Loucy (cell line): ENCODE results near the gene ZNF771.
A peak's percentile ranks its signal among the peaks of the same experiment; 100 is the strongest.

ENCODE experiments used
- H2AFZ ChIP-seq: fragments of 200-600 bp; sonication (generic); 2 replicates; pipeline ENCODE4 v1.6.0; 2016; ENCODE audit warnings: antibody characterized with exemption, mild to moderate bottlenecking, low read length, moderate library complexity
- H3F3A ChIP-seq: fragments of 200-600 bp; 2 replicates; pipeline ENCODE4 v1.6.0; 2016; ENCODE audit warnings: antibody characterized with exemption, low read depth, mild to moderate bottlenecking
- H3K27me3 ChIP-seq: fragments of 200-600 bp; sonication (generic); 2 replicates; pipeline ENCODE4 v1.6.1; 2014; ENCODE audit warnings: low read length, mild to moderate bottlenecking; ENCODE audit not compliant: insufficient read depth, poor library complexity, severe bottlenecking
- H3K36me3 ChIP-seq: fragments of 200-600 bp; sonication (generic); 2 replicates; pipeline ENCODE4 v1.6.1; 2016; ENCODE audit warnings: low read length; ENCODE audit not compliant: insufficient read depth
- H3K4me1 ChIP-seq: fragments of 200-600 bp; sonication (generic); 2 replicates; pipeline ENCODE4 v1.5.1; 2014; ENCODE audit warnings: low read length, mild to moderate bottlenecking; ENCODE audit not compliant: insufficient read depth, poor library complexity, severe bottlenecking
- H3K4me2 ChIP-seq: fragments of 200-600 bp; sonication (generic); 2 replicates; pipeline ENCODE4 v1.6.0; 2014; ENCODE audit warnings: antibody characterized with exemption, low read length, low read depth, mild to moderate bottlenecking; ENCODE audit not compliant: poor library complexity, severe bottlenecking
- H3K4me3 ChIP-seq: fragments of 200-600 bp; sonication (generic); 2 replicates; pipeline ENCODE4 v1.5.1; 2014; ENCODE audit warnings: low read length, mild to moderate bottlenecking, mixed read lengths; ENCODE audit not compliant: poor library complexity, severe bottlenecking
- H3K79me2 ChIP-seq: fragments of 200-600 bp; sonication (generic); 2 replicates; pipeline ENCODE4 v1.6.1; 2014; ENCODE audit warnings: low read length; ENCODE audit not compliant: insufficient read depth
- H3K9ac ChIP-seq: fragments of 200-600 bp; sonication (generic); 2 replicates; pipeline ENCODE4 v1.6.0; 2014; ENCODE audit warnings: mild to moderate bottlenecking, low read depth, low read length, moderate library complexity; ENCODE audit not compliant: poor library complexity, severe bottlenecking
- H3K9me2 ChIP-seq: fragments of 200-600 bp; sonication (generic); replicated peaks from 2 replicates; pipeline ENCODE4 v1.6.1; 2016; ENCODE audit warnings: low read depth, low read length, mixed read lengths
- H3K9me3 ChIP-seq: fragments of 200-600 bp; sonication (generic); 2 replicates; pipeline ENCODE4 v1.6.1; 2014; ENCODE audit warnings: mild to moderate bottlenecking, antibody characterized with exemption, low read length, low read depth; ENCODE audit not compliant: insufficient read depth
- H4K20me1 ChIP-seq: fragments of 200-600 bp; sonication (generic); 2 replicates; pipeline ENCODE4 v1.6.0; 2014; ENCODE audit warnings: antibody characterized with exemption, low read length, mild to moderate bottlenecking; ENCODE audit not compliant: insufficient read depth, poor library complexity, severe bottlenecking
- EZH2phosphoT487 ChIP-seq: fragments of 200-600 bp; IDR thresholded peaks from 2 replicates; pipeline ENCODE4 v1.6.1; 2018; ENCODE audit warnings: antibody characterized with exemption, mild to moderate bottlenecking, moderate library complexity, borderline replicate concordance
- TF ChIP-seq, protein P1 (sequence below): fragments of 200-600 bp; sonication (generic); conservative IDR thresholded peaks from 2 replicates; pipeline ENCODE4 v1.5.1; 2014; ENCODE audit warnings: mild to moderate bottlenecking, antibody characterized with exemption, low read length

ZNF771 gene

DNA sequence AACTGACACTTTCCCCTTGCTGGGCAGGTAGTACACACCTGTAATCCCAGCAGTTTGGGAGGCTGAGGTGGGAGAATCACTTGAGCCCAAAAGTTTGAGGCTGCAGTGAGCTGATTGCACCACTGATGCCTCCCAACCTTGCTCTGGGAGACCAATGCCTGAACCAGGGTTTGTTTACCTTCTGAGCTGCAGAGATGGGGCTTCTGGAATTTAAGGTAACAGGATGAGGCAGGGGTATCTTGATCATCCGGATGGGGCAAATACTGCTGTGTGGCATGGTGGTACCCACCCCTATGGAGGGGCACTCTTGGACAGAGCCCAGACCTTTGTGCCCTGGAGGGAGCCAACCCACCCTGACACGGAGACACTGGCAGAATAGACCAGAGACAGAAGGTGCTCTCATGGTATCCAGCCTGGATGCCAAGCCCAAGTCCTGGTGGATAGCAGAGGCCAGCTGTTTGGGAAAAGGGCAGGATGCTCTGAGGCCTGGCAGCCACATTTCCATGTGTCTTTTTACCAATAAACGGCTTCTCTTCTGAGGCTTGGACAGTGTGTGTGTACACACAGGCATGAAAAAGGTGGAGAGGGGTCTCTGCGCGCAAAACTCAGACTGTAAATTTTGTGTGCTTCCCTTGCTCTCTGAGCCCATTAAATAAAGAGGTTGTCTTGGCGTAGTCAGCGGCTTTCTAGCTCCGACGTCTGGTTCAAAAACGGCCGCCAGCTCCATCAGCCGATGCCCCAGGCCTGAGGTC lies 7.8 kb upstream of the ZNF771 start:
- H3K4me2 ChIP-seq: peak overlapping the region; percentile 99
- TF ChIP-seq, protein P1, sequence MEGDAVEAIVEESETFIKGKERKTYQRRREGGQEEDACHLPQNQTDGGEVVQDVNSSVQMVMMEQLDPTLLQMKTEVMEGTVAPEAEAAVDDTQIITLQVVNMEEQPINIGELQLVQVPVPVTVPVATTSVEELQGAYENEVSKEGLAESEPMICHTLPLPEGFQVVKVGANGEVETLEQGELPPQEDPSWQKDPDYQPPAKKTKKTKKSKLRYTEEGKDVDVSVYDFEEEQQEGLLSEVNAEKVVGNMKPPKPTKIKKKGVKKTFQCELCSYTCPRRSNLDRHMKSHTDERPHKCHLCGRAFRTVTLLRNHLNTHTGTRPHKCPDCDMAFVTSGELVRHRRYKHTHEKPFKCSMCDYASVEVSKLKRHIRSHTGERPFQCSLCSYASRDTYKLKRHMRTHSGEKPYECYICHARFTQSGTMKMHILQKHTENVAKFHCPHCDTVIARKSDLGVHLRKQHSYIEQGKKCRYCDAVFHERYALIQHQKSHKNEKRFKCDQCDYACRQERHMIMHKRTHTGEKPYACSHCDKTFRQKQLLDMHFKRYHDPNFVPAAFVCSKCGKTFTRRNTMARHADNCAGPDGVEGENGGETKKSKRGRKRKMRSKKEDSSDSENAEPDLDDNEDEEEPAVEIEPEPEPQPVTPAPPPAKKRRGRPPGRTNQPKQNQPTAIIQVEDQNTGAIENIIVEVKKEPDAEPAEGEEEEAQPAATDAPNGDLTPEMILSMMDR: no peak
- TF ChIP-seq EZH2phosphoT487: no peak
- peaks cover 29% of the 10 kb centered on the region for H3F3A ChIP-seq
- H3K79me2 ChIP-seq: peaks cover 40% of the 10 kb centered on the region
- H3K4me1 ChIP-seq: peaks cover 48% of the 10 kb centered on the region
- H3K4me3 ChIP-seq: peak overlapping the region; percentile 74
- peaks cover 8% of the 10 kb centered on the region; the same call in 1 of the 2 replicates for H3K36me3 ChIP-seq
- H3K27me3 ChIP-seq: no peaks in the 10 kb centered on the region
- H3K9ac ChIP-seq: peak overlapping the region; percentile 82
- no peak overlapping the region for H2AFZ ChIP-seq
- no peaks in the 10 kb centered on the region for H3K9me3 ChIP-seq
- no peaks in the 10 kb centered on the region for H3K9me2 ChIP-seq
- H4K20me1 ChIP-seq: peaks cover 17% of the 10 kb centered on the region

DNA sequence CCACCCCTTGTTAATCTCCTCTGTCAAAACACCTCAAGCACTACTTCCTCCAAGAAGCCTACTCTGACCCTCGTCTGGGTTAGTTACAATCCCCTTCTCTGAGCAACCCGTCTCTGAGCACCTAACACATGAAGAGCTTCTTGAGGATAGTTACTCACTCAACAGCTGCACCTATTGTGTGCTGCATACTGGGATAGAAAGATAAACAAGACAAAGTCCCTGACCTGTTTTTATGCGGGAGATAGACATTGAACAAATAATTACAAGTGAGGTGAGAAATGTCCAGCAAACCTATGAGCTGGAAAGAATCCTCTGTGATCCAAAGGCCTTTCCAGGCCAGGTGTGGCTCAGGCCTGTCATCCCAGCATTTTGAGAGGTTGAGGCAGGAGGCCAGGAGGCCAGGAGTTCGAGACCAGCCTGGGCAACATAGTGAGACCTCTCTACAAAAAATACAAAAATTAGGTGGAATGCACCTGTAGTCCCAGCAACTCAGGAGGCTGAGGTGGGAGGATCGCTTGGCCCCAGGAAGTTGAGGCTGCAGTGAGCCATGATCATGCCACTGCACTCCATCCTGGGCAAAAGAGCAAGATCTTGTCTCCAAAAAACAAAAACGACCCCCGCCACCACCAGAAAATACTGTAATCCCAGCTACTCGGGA lies 5.5 kb upstream of the ZNF771 start:
- peaks cover 23% of the 10 kb centered on the region for H3K79me2 ChIP-seq
- H3K27me3 ChIP-seq: no peaks in the 10 kb centered on the region
- H3K9ac ChIP-seq: no peak overlapping the region
- peaks cover 8% of the 10 kb centered on the region; the same call in 1 of the 2 replicates for H3K36me3 ChIP-seq
- TF ChIP-seq EZH2phosphoT487: no peak
- TF ChIP-seq, protein P1: no peak
- H3F3A ChIP-seq: peaks cover 32% of the 10 kb centered on the region
- no peak overlapping the region for H2AFZ ChIP-seq
- peaks cover 4% of the 10 kb centered on the region for H4K20me1 ChIP-seq
- H3K4me2 ChIP-seq: no peak overlapping the region
- H3K4me1 ChIP-seq: peaks cover 40% of the 10 kb centered on the region
- H3K4me3 ChIP-seq: no peak overlapping the region
- H3K9me2 ChIP-seq: no peaks in the 10 kb centered on the region
- no peaks in the 10 kb centered on the region for H3K9me3 ChIP-seq

DNA sequence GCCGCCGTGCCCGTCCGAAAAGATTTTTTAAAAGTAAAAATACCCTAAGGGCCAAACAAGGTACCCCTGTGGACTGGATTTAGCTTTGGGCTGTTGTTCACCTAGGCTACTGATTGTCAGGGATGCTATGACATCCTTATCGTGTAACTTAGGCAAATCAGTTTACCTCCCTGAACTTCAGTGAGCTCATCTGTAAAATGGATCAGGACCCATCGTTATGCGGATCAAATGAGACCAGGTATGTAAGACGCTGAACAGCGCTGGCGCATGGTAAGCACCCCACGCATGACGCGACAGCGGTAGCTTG lies 658 bp upstream of the ZNF771 start:
- Histone ChIP-seq H3K36me3 (no peaks in the 10 kb centered on the region; the same call in 1 of the 2 replicates), H3K79me2 (peaks cover 23% of the 10 kb centered on the region), H3K9ac (peak overlapping the region; percentile 73), H3F3A (peaks cover 12% of the 10 kb centered on the region), H3K4me3 (peak overlapping the region; percentile 84), H3K27me3 (no peaks in the 10 kb centered on the region), H3K4me1 (peaks cover 29% of the 10 kb centered on the region), H3K9me3 (no peaks in the 10 kb centered on the region), H4K20me1 (peaks cover 7% of the 10 kb centered on the region), H3K9me2 (no peaks in the 10 kb centered on the region), H2AFZ (peak overlapping the region; percentile 89), H3K4me2 (peak overlapping the region; percentile 98)
- TF ChIP-seq EZH2phosphoT487: no peak
- TF ChIP-seq, protein P1: no peak
